K562 (cell line): ENCODE data around the gene KLHDC7B. TPM values are rescaled to one million over a fixed set of nuclear protein-coding genes. Genes with fewer than 3 reads are reported as not detected.

ENCODE experiments used
- ARID1B ChIP-seq: fragments of 450-650 bp; IDR thresholded peaks from 2 replicates; pipeline ENCODE4 v1.6.1; 2016; ENCODE audit warnings: antibody characterized with exemption, mild to moderate bottlenecking, inconsistent platforms
- CHCHD3 ChIP-seq: fragments of 250-450 bp; sonication (Bioruptor Pico); IDR thresholded peaks from 2 replicates; pipeline ENCODE4 v2.1.2; 2022; ENCODE audit warnings: mild to moderate bottlenecking
- CREB3 ChIP-seq: fragments of 450-650 bp; conservative IDR thresholded peaks from 2 replicates; pipeline ENCODE4 v1.6.1; 2016; ENCODE audit warnings: missing genetic modification characterization, low read depth, mild to moderate bottlenecking, missing compliant biosample characterization, moderate library complexity
- ETV1 ChIP-seq: fragments of 450-650 bp; conservative IDR thresholded peaks from 2 replicates; pipeline ENCODE4 v1.6.1; 2016; ENCODE audit warnings: missing genetic modification characterization, control low read depth, low read depth, missing compliant biosample characterization
- FOXK2 ChIP-seq, 2 experiments: fragments of 450-650 bp; IDR thresholded peaks in 1 of 2; conservative IDR thresholded peaks in 1 of 2; 2 replicates each; pipeline ENCODE4 v1.6.1; 2016; ENCODE audit warnings: low read depth in 2 of 2, mild to moderate bottlenecking in 1 of 2
- GABPB1 ChIP-seq: sonication (generic); formaldehyde crosslinking; IDR thresholded peaks from 2 replicates; pipeline ENCODE4 v1.8.0; 2022; ENCODE audit warnings: mild to moderate bottlenecking, missing genetic modification reagents
- HNRNPH1 ChIP-seq: fragments of 200-400 bp; formaldehyde crosslinking; optimal IDR thresholded peaks from 2 replicates; pipeline ENCODE3; 2017; ENCODE audit warnings: low read depth, mild to moderate bottlenecking, low read length, moderate library complexity
- L3MBTL2 ChIP-seq: fragments of 450-650 bp; IDR thresholded peaks from 2 replicates; pipeline ENCODE4 v1.6.1; 2016; ENCODE audit warnings: mild to moderate bottlenecking, moderate library complexity
- MED1 ChIP-seq: sonication (generic); formaldehyde crosslinking; IDR thresholded peaks from 2 replicates; pipeline ENCODE4 v1.8.1; 2023; ENCODE audit warnings: missing genetic modification reagents, borderline replicate concordance
- MTF1 ChIP-seq: fragments of 250-450 bp; sonication (Bioruptor Pico); IDR thresholded peaks from 2 replicates; pipeline ENCODE4 v1.9.0; 2021; ENCODE audit warnings: moderate library complexity, mild to moderate bottlenecking, inconsistent platforms, borderline replicate concordance
- NELFE ChIP-seq: IDR thresholded peaks from 2 replicates; pipeline ENCODE4 v1.6.1; 2011; ENCODE audit warnings: mild to moderate bottlenecking; ENCODE audit not compliant: insufficient read depth, insufficient read length
- PHF20 ChIP-seq: fragments of 450-650 bp; IDR thresholded peaks from 2 replicates; pipeline ENCODE4 v1.6.1; 2018; ENCODE audit not compliant: partially characterized antibody
- PURB ChIP-seq: sonication (generic); formaldehyde crosslinking; IDR thresholded peaks from 2 replicates; pipeline ENCODE4 v1.9.0; 2021; ENCODE audit warnings: low read depth, mild to moderate bottlenecking, missing genetic modification reagents
- RB1 ChIP-seq: fragments of 450-650 bp; IDR thresholded peaks from 2 replicates; pipeline ENCODE4 v1.6.1; 2017; ENCODE audit warnings: low read depth, mild to moderate bottlenecking
- RERE ChIP-seq: sonication (generic); formaldehyde crosslinking; IDR thresholded peaks from 2 replicates; pipeline ENCODE4 v1.8.0; 2023; ENCODE audit warnings: missing genetic modification reagents, mild to moderate bottlenecking, borderline replicate concordance
- ZBTB49 ChIP-seq: sonication (generic); formaldehyde crosslinking; IDR thresholded peaks from 2 replicates; pipeline ENCODE4 v1.8.0; 2022; ENCODE audit warnings: missing genetic modification reagents, mild to moderate bottlenecking, borderline replicate concordance
- ZNF696 ChIP-seq: fragments of 250-450 bp; sonication (Bioruptor Pico); conservative IDR thresholded peaks from 2 replicates; pipeline ENCODE4 v1.4.0; 2020; ENCODE audit warnings: mild to moderate bottlenecking, moderate library complexity
- ZNF76 ChIP-seq: fragments of 250-450 bp; sonication (Bioruptor Pico); IDR thresholded peaks from 2 replicates; pipeline ENCODE4 v1.4.0; 2020; ENCODE audit warnings: mild to moderate bottlenecking, moderate library complexity, borderline replicate concordance
- polyA plus RNA-seq, 8 experiments: library from polyadenylated mRNA; depleted of rRNA in 4 of 8; stranded (reverse) in 5 of 8; unstranded in 3 of 8; fragments of >200 nt; fragmentation: Nextera tagmentation in 2 of 8; fragmentation: Illumina TruSeq in 1 of 8; extraction: Ambion mirVana in 2 of 8; extraction: Trizol in 1 of 8; gene quantifications; 2 replicates each; pipeline versions ENCODE4 v1.2.1 to v1.2.3, GENCODE V29; 2011 to 2014; ENCODE audit warnings: inconsistent platforms in 1 of 8, missing spikeins in 1 of 8
- total RNA-seq, 7 experiments: library from RNA; depleted of rRNA in 6 of 7; stranded (reverse); fragments of >200 nt in 6 of 7; fragmentation: Illumina TruSeq in 2 of 7; extraction: Trizol in 2 of 7; gene quantifications; 2 replicates each; pipeline versions ENCODE4 v1.2.1 to v1.2.3, GENCODE V29; 2011 to 2021; ENCODE audit warnings: low replicate concordance in 1 of 7

KLHDC7B gene
- total and polyA plus RNA-seq, 9 of the 15 experiments (the other 6 are each of a cell fraction or from before 2014, with no cell fraction given), result 0.04 to 0.22 (median 0.05) TPM; not detected in 4

DNA sequence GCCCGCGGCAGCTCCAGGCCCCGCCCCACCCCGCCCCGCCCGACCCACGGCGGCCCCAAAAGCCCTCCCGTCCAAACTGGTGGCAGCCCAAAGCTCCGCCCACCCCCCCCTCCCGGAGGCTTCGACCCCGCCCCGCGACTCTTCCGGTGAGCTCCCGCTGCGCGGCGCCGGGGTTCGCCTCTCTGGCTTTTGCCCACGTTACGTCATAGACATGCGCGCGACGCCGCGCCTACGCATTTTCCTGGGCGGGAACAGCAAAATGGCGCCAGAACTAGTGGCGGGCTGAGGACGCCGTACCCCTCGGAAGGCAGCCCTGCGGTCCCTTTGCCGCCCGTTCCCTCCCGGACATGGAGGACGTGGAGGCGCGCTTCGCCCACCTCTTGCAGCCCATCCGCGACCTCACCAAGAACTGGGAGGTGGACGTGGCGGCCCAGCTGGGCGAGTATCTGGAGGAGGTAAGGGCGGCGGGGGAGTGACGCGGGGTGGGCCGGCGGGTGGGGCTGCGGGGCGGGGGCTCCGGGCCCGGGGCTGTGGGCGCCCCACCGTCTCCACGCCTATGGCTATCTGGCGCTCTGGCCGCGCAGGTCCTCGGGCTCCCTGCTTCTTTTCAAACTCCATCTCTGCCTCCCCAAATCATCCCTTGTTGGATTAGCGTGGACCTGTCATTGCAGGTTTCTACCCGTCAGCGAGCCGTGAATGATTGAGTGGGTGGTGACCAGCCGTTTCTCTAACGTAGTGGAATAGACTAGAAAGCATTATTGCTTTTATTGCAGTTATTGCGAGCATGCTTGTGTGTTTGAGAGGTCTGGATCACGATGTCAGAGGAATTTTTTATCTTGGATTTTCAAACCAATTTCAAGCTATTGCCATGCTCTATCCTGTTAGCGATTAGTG is 37.5 kb upstream of the KLHDC7B start, which contains the start of gene NCAPH2 (continued):
- TF ChIP-seq CREB3 (tag), result no peak
- TF ChIP-seq RERE (CRISPR knock-in tag), result no peak
- no peak for TF ChIP-seq CHCHD3 (CRISPR knock-in tag)
- no peak; the same call in 1 of the 2 replicates for TF ChIP-seq ETV1
- TF ChIP-seq MED1, result no peak
- no peak for TF ChIP-seq ZNF696
- TF ChIP-seq PURB, result no peak
- TF ChIP-seq ZNF76 (CRISPR knock-in tag), result no peak
- no peak for TF ChIP-seq HNRNPH1
- peak; percentile 34; the same call in 1 of the 2 replicates for TF ChIP-seq ARID1B
- TF ChIP-seq MTF1 (CRISPR knock-in tag), result no peak
- TF ChIP-seq PHF20, result peak; percentile 88
- TF ChIP-seq NELFE, result no peak
- peak; percentile 76 for TF ChIP-seq GABPB1 (CRISPR knock-in tag)
- peak; percentile 99 for TF ChIP-seq RB1
- TF ChIP-seq FOXK2 (conservative IDR thresholded peaks at IDR 0.05 in 1 of 2, IDR thresholded peaks at IDR 0.05 in 1 of 2; ENCODE audit: low read depth in 2 of 2), result peak in 1 of 2 experiments; percentile 29; a peak in 1 of 4 replicates
- TF ChIP-seq L3MBTL2, result no peak
- no peak for TF ChIP-seq ZBTB49 (CRISPR knock-in tag)
